Bone marrow (tissue), 2 donors: ENCODE results near the gene KRTAP17-1.
"Not testable (repeated sequence)": the region's sequence is repeated elsewhere in the genome, so short reads cannot be mapped to it uniquely, and the experiment has no call there.

Experiments used
- DNase-seq, 2 donors: peaks; one replicate each; lab custom pipeline; 2025; lab: John Stamatoyannopoulos, UW

KRTAP17-1 gene

DNA sequence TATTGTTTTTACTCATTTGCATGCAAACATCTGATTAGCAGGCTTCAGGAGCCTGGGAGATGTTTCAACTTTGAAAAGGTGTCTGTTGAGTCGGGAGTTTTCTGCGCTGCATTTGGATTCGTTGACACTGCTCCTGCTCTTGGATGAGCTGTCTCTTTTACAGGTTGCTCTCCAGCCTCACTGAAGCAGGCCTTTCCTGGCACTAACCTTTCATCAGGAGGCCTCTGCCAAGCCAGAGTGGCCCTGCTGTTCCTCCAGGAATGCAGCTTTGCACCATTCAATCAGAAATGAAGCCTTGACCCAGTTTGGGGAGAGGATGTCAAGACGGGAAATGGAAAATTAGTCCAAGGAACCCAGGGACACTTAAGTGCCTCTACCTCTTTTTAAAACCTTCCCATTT lies 12.5 kb downstream of the KRTAP17-1 start:
- no peak for DNase-seq

DNA sequence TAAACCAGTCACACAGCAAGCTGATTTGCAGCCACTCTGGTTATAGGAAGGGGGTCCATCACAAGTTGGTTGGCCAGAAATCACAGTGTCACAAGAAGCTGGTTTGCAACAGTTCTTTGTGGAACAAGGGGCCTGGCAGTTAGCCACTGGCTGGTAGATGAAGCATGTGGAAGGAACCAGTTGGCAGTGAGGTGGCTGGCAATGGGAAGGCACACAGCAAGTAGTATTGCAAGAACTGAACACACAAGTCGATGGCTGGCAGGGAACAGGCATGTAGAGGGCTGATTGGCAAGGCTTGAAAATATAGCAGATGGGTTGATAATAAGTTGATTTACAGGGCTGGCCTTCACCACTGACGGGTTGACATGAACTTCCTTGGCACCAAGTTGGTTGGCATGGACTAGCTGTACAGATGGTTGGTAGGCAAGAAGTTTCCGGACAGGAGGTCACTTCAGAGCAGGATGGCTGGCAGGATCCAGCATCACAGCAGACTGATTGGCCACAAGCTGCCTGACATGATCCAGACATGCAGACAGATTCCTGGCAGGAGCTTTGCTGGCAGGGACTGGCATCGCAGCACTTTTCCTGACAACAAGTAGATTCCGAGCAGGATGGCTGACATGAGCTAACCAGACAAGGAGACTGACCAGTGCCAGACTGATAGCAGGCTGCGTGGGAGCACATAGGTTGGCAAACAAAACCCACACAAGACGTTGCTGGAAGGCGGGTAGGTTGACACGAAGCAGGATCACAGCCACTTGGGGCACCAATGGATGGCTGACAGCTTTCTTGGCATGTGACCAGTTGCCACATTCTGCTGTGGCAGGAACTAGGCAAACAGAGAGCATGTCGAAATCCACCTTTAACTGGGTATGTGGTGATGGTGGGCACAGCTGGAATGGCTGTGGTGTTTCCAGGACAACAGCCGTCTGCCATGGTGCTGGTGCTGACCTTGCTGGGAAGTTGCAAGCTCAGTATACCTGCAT lies 13.3 kb downstream of the KRTAP17-1 start, which contains the start of gene KRTAP29-1:
Gene KRTAP29-1 (minus strand): TSS at position 936 of the 986 bp plus-strand sequence. CDS start 0 bp downstream, at position 936.
- DNase-seq: no peak

DNA sequence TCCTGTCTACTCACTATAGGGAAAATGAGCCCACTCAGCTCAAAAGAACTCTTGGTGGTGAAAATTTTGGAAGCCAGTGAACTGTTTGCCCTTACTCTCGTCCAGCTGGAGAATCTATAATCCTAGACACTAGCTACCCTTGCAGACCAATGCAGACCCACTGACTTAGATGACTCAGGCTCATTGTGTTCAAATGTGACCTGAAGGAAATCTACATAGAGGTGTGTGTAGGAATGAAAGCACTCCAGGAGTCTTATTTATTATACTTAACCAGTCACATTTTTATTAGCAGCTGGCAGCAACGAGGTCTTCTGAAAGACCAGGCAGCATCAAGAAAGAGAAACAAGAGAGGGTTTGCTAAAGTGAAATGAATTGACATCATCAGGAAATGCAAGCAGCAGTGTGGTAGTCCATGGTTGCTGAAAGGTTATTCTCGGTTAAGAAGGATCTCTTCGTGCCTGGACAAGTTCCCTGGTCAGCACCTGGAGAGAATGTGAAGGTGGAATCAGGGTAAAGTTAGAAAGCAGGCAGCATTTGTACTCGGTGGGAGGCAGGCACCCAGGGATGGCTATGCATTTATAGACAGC lies 14.2 kb downstream of the KRTAP17-1 start:
- DNase-seq: no peak

DNA sequence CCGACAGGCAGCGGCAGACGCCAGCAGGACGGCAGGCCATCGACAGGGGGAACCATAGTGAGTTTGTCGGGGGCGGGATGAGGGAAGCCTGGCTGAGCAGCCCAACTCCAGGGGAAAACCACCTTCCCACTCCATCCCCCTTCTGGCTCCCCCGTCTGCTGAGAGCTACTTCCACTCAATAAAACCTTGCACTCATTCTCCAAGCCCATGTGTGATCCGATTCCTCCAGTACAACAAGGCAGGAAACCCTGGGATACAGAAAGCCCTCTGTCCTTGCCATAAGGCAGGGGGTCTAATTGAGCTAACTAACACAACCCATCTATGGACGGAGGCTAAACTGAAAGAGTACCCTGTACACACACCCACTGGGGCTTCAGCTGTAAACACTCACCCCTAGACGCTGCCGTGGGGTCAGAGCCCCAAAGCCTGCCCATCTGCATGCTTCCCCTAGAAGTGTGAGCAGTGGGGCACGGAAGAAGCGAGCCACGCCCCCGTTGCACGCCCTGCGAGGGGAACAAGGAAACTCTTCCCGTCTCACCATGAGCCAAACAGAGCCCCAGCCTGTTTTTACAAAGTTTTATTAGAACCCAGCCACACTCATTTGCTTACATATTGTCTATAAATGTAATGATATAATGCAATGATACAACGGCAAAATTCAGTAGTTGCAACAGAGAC lies 16.9 kb downstream of the KRTAP17-1 start:
- DNase-seq: no peak

- no peak for DNase-seq
These were observed 18.7 kb downstream of the KRTAP17-1 start for GRCh38 chr17:41296846-41297245.

- no peak for DNase-seq
These were observed 21.5 kb downstream of the KRTAP17-1 start for GRCh38 chr17:41294016-41294415.

DNA sequence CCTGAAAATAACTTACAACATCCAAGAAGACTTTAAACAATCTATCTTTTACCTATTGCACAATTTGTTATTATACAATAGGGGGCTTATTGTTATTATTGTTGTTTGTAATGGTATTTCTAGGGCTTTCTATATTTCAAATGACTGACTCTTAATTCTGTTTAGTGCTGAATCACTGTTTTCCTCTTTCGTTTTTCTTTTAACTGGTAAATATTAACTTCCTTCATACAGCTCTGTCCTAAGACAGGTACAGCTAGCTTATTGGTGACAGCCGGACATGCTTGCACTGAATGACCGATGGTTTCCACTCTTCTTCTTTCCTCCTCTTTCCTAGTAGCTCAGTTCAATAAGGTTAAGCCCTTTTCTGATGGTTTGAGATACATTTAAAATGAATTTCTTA lies 28.5 kb downstream of the KRTAP17-1 start:
- no peak for DNase-seq

- DNase-seq: no peak
These were observed 31.0 kb downstream of the KRTAP17-1 start for GRCh38 chr17:41284546-41284945.

- DNase-seq: no peak
These were observed 31.5 kb downstream of the KRTAP17-1 start for GRCh38 chr17:41284043-41284442.

GRCh38 chr17:41278176-41278955 lies 37.1 kb downstream of the KRTAP17-1 start:
- no peak for DNase-seq

GRCh38 chr17:41275648-41276190 lies 39.8 kb downstream of the KRTAP17-1 start, which contains the start of gene KRTAP9-7:
Gene KRTAP9-7, plus strand, starts transcription at chr17:41275698. Its CDS starts 0 bp downstream, at chr17:41275698.
- DNase-seq: not testable (repeated sequence)

DNA sequence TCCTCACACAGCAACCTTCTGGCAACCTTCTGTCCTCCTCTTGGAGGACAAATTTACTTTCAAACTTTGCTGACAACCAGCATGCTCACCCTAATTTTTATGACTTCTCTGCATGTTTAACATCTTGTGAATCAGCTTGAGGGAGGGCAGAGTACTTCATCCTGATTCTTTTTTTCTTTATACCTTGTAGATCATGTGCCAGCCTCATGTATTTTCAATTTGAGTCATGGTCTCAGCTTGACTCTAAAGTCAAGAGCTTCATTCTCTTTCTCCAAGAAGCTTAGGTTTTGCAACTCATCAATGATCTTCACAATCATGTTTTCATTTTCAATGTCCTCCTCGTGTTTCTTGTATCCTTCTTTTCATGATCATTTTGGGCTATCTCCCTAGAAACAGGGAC lies 43.7 kb downstream of the KRTAP17-1 start:
- DNase-seq: no peak

GRCh38 chr17:41271323-41271722 lies 44.2 kb downstream of the KRTAP17-1 start:
- not testable (repeated sequence) for DNase-seq

GRCh38 chr17:41267711-41268110 lies 47.8 kb downstream of the KRTAP17-1 start:
- DNase-seq: no peak

- DNase-seq: no peak
These were observed 50.4 kb downstream of the KRTAP17-1 start, which contains the start of gene KRTAP9-6 for GRCh38 chr17:41265078-41265477. Gene KRTAP9-6, plus strand, starts transcription at chr17:41265378. Its CDS starts 0 bp downstream, at chr17:41265378.
